ENCODE measurements around the gene SNX24.

SNX24 gene

DNA sequence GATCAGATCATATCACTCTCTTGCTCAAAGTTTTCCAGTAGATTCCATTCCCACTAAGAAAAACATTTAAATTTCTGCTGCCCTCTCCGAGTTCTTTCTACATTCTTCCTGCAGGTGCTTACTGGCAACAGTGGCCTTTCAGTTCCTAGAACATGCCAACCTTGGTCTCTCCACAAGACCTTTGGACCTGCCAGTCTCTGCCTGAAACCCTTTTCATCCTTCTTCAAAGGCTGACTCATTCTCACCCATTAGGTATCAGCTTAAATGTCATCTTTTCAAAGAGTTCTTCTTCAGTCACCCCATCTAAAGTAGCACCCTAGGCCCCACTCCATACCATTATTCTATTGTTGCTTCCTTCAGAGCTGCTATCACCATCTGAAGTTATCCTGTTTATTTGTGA is 169.3 kb downstream of the SNX24 start:
- no peak for DNase-seq (ENCODE audit: low spot score)

DNA sequence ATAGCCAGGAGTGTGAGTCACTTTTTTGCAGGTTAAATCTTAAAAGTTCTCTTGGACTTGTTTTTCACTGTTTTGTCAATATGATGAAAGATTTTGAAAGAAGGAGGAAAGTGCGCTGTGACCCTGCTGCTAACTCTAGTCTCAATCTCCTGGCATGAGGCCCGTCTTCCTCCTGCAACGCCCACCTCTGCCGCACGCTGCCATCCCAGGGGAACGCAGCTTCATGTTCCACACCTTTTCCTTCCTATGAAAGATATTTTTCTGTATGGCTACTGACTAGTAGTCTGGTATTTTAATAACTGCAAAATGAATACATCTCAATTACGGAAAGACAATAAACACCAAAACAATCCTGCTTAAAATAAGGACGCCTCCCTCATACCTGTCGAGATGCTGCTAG is 182.8 kb downstream of the SNX24 start:
- DNase-seq (ENCODE audit: low spot score): no peak

DNA sequence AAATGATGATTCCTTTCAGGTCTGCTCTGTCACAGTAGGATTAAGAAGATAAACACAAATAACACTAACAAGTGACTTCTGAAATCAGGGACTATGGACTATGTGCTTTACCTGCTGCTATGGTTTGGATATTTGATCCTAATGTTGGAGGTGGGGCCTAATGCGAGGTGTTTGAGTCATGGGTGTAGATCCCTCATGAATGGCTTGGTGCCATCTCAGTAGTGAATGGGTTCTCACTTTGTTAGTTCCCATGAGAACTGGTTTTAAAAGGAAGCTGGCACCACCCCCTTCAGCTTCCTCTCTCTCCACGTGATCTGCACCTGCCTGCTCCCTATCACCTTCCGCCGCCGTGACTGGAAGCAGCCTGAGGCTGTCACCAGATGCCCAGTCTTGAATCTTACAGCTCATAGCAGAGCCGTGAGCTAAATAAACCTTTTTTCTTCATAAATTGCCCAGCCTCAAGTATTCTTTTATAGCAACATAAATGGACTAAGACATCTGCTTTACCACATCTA is 187.8 kb downstream of the SNX24 start:
- DNase-seq (ENCODE audit: low spot score): no peak

DNA sequence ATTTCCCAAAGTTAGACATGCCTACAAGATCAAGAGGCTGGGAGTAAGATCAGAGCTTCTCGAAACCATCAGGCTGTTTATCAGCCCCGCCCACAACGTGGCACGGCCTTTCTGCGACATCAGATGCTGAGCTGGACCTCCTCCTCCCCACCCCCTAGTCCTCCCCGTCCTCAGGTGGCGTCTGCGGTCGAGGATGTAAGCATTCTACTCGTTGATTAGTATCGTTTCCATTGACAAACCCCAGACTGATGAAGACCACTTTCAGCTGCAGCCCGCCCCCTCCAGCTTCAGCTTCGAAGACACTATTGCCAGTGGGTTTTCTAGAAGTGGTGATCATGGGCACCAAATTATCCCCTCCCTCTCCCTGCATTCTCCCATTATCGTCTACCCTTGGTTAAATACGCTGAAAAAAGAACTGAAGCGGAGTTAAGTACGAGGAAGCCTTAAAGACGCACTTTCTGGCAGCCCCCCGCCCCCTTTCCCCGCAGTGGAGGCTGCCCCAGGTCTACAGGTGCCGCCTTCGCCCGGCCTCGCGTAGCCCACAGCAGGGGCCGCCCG is 190.0 kb downstream of the SNX24 start:
- no peak for DNase-seq (ENCODE audit: low spot score)

DNA sequence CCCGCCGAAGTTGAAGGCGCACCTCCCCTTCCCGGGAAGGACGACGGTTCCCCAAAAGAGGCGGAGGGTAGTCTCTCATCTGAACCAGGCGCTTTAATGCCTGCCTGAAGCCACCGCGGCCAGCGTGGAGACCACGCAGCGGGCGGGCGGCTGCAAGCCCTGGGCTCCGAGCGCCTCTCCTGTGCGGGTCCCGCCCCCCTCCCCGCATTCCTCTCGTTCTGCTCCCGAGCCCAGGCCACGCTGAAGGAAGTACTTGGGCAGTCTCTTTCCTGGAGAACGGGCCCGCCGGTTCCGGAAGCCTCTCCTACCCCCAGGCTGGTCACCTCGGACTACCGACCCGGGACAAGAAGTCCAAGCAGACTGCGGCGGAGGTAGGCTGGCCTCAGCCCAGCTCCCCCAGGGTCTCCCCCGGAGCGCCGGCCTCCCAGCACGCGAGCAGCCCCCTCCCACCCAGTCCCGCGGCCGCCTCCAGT is 190.5 kb downstream of the SNX24 start:
- no peak for DNase-seq (ENCODE audit: low spot score)

DNA sequence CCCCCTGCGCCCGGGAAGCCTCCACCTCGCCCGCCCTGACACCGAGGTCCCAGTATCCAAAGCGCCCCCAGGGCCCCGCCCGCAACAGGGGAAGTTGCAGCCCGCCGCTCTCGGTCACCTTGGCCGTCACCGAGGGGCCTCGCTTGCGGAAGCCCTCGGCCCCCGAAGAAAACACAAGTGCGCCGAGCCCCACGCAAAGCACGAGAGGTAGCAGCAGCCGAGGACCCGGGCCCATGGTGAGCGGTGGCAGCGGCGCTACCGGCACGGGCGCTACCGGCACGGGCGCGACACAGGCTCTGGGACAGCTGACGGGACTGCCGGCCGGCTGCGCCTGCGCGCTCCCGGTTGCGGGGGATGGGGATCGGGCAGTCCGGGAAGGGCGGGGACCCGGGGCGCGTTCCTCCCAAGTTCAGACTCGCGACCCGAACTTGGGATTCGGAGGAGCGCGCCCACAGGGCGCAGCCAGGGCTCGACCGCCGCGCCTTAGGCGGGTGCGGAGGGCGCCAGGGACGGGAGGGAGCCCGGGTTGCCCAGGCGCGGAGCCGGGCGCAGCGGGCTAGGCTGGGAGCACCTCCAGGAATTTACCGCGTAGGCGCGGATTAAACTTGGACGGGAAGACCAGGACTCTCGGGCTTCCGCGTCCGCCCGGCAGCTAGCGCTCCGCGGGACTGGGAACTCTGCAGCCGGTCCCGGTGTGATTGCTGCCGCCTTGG is 191.1 kb downstream of the SNX24 start, which contains the start of gene PPIC:
PPIC (minus strand) TSS at position 335 of the 713 bp plus-strand sequence; CDS start at position 235, 100 bp downstream.
- DNase-seq (ENCODE audit: low spot score): no peak

DNA sequence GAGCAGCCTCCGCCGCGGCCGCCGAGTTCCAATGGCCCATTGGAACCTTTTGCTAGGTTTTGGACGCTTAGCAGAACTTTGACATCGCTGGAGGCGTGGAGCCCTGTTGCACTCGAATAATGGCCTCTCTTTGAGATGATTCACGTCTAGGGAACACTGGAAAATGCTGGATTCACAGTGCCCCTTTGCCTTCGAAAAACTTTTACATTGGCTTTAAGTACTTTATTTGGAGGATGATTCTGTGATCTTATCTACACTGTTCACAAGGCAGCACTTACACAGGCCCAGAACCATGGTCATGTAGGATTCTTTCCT is 191.6 kb downstream of the SNX24 start:
- no peak for DNase-seq (ENCODE audit: low spot score)

DNA sequence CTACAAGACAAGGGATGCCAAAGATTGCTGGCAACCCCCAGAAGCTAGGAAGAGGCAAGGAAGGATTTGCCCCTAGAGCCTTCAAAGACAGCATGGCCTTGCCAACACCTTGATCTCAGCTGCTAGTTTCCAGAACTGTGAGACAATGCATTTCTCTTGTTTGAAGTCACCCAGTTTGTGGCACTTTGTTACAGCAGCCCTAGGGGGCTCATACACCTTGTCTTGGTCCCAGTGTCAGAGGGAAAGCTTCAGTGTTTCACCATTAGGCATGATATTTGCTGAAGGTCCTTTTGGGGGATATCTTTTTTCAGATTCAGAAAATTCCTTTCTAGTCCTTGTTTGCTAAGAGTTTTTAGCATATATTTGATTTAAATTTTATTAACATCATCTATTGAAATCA is 194.3 kb downstream of the SNX24 start:
- DNase-seq (ENCODE audit: low spot score): no peak

DNA sequence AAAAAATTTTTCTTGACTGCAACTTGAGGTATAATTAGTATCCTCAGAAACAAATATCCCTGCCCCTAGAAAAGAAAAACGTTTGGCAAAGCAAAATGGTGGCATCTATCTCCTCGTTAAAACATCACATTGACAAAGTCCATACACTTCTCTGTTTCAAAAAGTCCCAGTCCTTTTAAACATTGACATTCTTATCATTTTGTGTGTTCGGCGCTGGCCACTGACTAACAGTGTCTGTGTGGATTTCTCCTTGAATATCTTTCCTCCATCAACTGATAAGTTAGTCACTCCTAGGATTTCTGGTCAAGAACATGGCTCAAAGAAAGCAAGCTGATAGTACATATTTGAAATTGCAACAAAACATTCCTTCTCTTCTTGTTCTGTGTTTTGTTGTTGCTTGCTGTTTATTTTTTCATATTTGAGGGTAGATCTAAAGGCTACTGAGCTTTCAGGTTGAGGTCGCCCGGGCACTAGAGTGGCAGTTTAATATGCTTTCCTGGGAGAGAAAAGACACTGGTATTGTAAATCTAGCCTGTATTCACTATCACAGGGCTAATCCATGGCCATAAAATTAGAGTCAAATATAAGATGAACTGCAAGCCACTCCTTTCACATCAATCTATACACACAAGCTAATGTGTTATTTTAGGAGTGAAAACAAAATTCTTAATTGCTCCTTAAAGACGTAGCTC is 199.7 kb downstream of the SNX24 start:
- DNase-seq (ENCODE audit: low spot score): no peak

DNA sequence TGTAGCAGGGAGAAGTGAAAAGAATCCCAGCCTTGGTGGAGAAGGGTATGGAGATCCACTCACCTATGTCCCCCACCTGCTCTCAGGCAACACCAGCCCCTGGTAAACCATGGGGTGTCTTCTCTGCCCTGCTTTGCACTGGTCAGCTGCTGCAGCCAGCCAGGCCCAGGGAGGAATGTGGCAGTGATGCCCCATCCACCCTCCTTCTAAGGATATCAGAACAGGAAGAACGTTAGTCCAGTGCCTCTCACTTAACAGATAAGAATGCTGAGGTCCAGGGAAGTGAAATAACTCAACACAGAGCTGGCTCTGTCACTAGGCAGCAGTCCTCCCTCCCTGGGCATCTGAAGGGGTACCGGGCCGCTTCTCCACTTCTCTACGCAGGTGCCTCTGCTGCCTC is 200.8 kb downstream of the SNX24 start:
- DNase-seq (ENCODE audit: low spot score): no peak

DNA sequence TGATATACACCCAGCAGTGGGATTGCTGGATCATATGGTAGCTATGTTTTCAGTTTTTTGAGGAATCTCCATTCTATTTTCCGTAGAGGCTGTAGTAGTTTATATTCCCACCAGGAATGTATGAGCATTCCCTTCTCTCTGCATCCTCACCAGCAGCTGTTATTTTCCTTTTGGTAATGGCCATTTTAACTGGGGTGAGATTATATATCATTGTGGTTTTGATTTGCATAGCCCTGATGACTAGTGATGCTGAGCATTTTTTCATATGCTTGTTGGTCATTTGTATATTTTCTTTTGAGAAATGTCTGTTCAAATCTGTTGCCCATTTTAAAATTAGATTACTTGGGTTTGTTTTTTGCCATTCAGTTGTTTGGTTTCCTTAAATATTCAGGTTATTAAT is 202.3 kb downstream of the SNX24 start:
- DNase-seq (ENCODE audit: low spot score): no peak

DNA sequence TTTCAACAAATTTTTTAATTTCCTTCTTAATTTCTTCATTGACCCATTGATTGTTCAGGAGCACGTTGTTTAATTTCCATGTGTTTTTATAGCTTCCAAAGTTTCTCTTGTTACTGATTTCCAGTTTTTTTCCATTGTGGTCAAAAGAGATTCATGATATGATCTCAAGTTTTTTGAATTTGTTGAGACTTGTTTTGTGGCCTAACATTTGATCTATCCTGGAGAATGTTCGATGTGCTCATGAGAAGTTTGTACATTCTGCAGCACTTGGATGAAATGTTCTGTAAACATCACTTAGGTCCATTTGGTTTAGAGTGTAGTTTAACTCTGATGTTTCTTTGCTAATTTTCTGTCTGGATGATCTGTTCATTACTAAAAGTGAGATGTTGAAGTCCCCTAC is 205.8 kb downstream of the SNX24 start:
- no peak for DNase-seq (ENCODE audit: low spot score)
